Stomach (tissue), 9 donors: ENCODE results near the gene AIG1. TPM values are rescaled to one million over a fixed set of nuclear protein-coding genes. Genes with fewer than 3 reads are reported as not detected.

ENCODE experiments used
- DNase-seq, 2 donors: peaks; one replicate each; pipeline versions ENCODE4 v3.0.0 to v3.0.0-alpha.2; 2013 to 2019
- H3K27ac ChIP-seq, 5 donors: fragments of 200-600 bp in 4 of 5; sonication (generic) in 4 of 5; one replicate each; pipeline ENCODE4 v1.5.1; 2013 to 2019; ENCODE audit warnings: mild to moderate bottlenecking in 1 of 5, moderate library complexity in 1 of 5
- H3K27me3 ChIP-seq, 3 donors: fragments of 200-600 bp; sonication (generic); one replicate each; pipeline ENCODE4 v1.5.1; 2017 to 2019; ENCODE audit warnings: mixed run types in 1 of 3
- H3K36me3 ChIP-seq, 4 donors: fragments of 200-600 bp; sonication (generic); 1 replicate in 3 of 4; 2 replicates in 1 of 4; pipeline ENCODE4 v1.5.1; 2016 to 2019
- H3K4me1 ChIP-seq, 4 donors: fragments of 200-600 bp; sonication (generic); one replicate each; pipeline ENCODE4 v1.5.1; 2016 to 2019
- H3K4me3 ChIP-seq, 4 donors: fragments of 200-600 bp; sonication (generic) in 3 of 4; one replicate each; pipeline ENCODE4 v1.5.1; 2016 to 2019; ENCODE audit warnings: mild to moderate bottlenecking in 1 of 4
- H3K9me3 ChIP-seq, 4 donors: fragments of 200-600 bp; sonication (generic); one replicate each; pipeline ENCODE4 v1.5.1; 2016 to 2019
- CTCF ChIP-seq, 7 experiments: fragments of 450-650 bp in 4 of 7; fragments of 200-600 bp in 3 of 7; sonication (generic) in 3 of 7; IDR thresholded peaks; one replicate each; pipeline ENCODE4 v1.5.1; 2016 to 2019; ENCODE audit warnings: antibody characterized with exemption in 7 of 7, control low read depth in 2 of 7, mild to moderate bottlenecking in 1 of 7
- EP300 ChIP-seq: sonication (generic); formaldehyde crosslinking; IDR thresholded peaks from one replicate; pipeline ENCODE4 v1.6.1; 2017; ENCODE audit warnings: antibody characterized with exemption
- POLR2A ChIP-seq, 4 donors: fragments of 450-650 bp; IDR thresholded peaks; one replicate each; pipeline ENCODE4 v1.6.1; 2016; ENCODE audit warnings: antibody characterized with exemption in 4 of 4, control low read depth in 2 of 4, mild to moderate bottlenecking in 1 of 4, moderate library complexity in 1 of 4
- POLR2AphosphoS5 ChIP-seq, 3 donors: sonication (generic); formaldehyde crosslinking; IDR thresholded peaks; one replicate each; pipeline ENCODE4 v1.6.1; 2016; ENCODE audit warnings: antibody characterized with exemption in 3 of 3
- WGBS, 5 donors: extraction: QIAGEN DNeasy Blood & Tissue Kit in 3 of 5; methylation state at CpG; one replicate each; pipeline versions ENCODE4 v1.1.5 to v1.1.7; 2013 to 2018; 5-methylcytosine and 5-hydroxymethylcytosine counted together
- intact Hi-C: fragments of 100-400 bp; cut with DNase I; formaldehyde crosslinking; loops from one replicate; pipeline ENCODE4 v1.15.1; 2023; ENCODE audit warnings: low total_unique reads
- polyA plus RNA-seq, 3 donors: library from polyadenylated mRNA; stranded (reverse); fragments of 200-250 nt; gene quantifications; one replicate each; pipeline ENCODE4 v1.2.3, GENCODE V29; 2013
- total RNA-seq, 5 donors: library from RNA; depleted of rRNA; stranded (reverse); fragments of >200 nt; gene quantifications; one replicate each; pipeline versions ENCODE4 v1.1.0 to v1.2.3, GENCODE V29; 2014 to 2016
- donor health status: healthy with polysubstance abuse.
- donor health status: Bipolar disorder and iron deficiency.
- donor health status: healthy.

Gene AIG1
- total and polyA plus RNA-seq, 8 donors, result 10.8 to 220 (median 29.7) TPM; not detected in 1

DNA sequence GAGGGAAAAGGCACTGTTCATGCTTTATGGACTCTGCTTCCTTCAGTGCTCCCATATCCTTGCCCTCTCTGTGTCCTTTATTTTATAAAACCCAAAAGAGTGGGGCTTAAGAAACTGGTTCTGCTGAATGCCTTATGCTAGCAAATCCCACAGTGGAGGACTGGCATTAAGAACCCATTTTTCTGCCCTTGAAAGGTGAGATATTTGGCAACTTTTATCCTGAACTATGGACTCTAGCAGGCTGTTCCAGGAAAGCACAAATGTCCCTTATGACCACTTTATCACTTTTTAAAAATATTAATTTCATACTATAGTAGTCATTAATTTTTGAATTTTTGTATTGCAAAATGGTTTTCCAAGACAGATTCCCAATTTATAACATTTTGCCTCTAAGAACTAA lies 296.5 kb downstream of the AIG1 start:
- intact Hi-C loops, result no loop called here
- DNase-seq, result no peak
- Histone ChIP-seq H3K27ac (no peak overlapping the region), H3K36me3 (no peaks in the 10 kb centered on the region), H3K27me3 (no peaks in the 10 kb centered on the region), H3K4me1 (no peaks in the 10 kb centered on the region), H3K4me3 (no peak overlapping the region), H3K9me3 (peaks cover 0 to 7% (median 4%) of the 10 kb centered on the region in 4 donors)
- TF ChIP-seq EP300 (no peak), POLR2AphosphoS5 (IDR thresholded peaks at IDR 0.05) (no peak), POLR2A (IDR thresholded peaks at IDR 0.05) (no peak), CTCF (IDR thresholded peaks at IDR 0.05) (no peak)

GRCh38 chr6:143357561-143358255 lies 297.0 kb downstream of the AIG1 start:
- TF ChIP-seq EP300 (no peak), POLR2A (IDR thresholded peaks at IDR 0.05) (no peak), CTCF (IDR thresholded peaks at IDR 0.05) (no peak)
- intact Hi-C loops, result no loop called here
- H3K4me3 ChIP-seq, result no peak overlapping the region
- peak in 1 of 2 donors; percentile 64 for DNase-seq
- H3K36me3 ChIP-seq, result no peaks in the 10 kb centered on the region
- H3K9me3 ChIP-seq, result peaks cover 0 to 7% (median 4%) of the 10 kb centered on the region in 4 donors
- WGBS, 5 donors, result 41 to 56% (median 51%) methylated on average over 1 of the region's 1 CpG
- H3K27me3 ChIP-seq, result no peaks in the 10 kb centered on the region
- no peaks in the 10 kb centered on the region for H3K4me1 ChIP-seq
- no peak overlapping the region for H3K27ac ChIP-seq

GRCh38 chr6:143361536-143362191 lies 301.0 kb downstream of the AIG1 start:
- intact Hi-C loops, result no loop called here
- no peaks in the 10 kb centered on the region for H3K4me1 ChIP-seq
- no peaks in the 10 kb centered on the region for H3K27me3 ChIP-seq
- H3K36me3 ChIP-seq, result no peaks in the 10 kb centered on the region
- no peak for DNase-seq
- WGBS, 5 donors, result 75 to 85% (median 77%) methylated on average over 3 to 4 of the region's 4 CpGs
- H3K9me3 ChIP-seq, result no peaks in the 10 kb centered on the region
- H3K27ac ChIP-seq, result no peak overlapping the region
- H3K4me3 ChIP-seq, result no peak overlapping the region
- no peak for TF ChIP-seq POLR2AphosphoS5 (IDR thresholded peaks at IDR 0.05)
- TF ChIP-seq EP300, result no peak
- TF ChIP-seq CTCF (IDR thresholded peaks at IDR 0.05), result no peak
- TF ChIP-seq POLR2A (IDR thresholded peaks at IDR 0.05), result no peak

DNA sequence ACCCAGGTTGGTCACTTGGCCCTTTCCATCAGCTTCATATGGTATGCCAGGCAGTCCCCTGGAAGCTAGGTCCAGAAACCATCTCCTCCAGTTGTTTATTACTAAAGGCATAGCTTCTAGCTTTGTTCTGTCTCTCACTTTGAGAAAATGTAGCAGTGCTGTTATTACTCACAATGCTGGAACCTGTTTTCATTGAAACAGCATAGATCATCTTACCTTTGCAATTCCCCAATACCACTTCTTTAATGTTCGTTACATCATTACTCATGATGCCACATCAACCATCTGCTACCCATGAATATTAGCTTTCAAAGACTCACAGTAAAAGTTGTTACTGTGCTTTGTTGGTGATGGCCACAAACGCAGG lies 301.5 kb downstream of the AIG1 start:
- no peak for DNase-seq
- 72 to 85% (median 75%) methylated on average over 2 of the region's 2 CpGs for WGBS, 5 donors
- intact Hi-C loops, result no loop called here
- TF ChIP-seq POLR2AphosphoS5 (IDR thresholded peaks at IDR 0.05) (no peak), CTCF (IDR thresholded peaks at IDR 0.05) (no peak), EP300 (no peak)
- Histone ChIP-seq H3K27me3 (no peaks in the 10 kb centered on the region), H3K4me3 (no peak overlapping the region), H3K4me1 (no peaks in the 10 kb centered on the region), H3K9me3 (no peaks in the 10 kb centered on the region), H3K27ac (no peak overlapping the region), H3K36me3 (no peaks in the 10 kb centered on the region)
